ENCODE measurements around the gene CSTB. TPM values are rescaled to one million over a fixed set of nuclear protein-coding genes. Genes with fewer than 3 reads are reported as not detected.

Gene CSTB
- total RNA-seq, 2 donors from 2014 or later = 22.0 to 26.0 TPM

DNA sequence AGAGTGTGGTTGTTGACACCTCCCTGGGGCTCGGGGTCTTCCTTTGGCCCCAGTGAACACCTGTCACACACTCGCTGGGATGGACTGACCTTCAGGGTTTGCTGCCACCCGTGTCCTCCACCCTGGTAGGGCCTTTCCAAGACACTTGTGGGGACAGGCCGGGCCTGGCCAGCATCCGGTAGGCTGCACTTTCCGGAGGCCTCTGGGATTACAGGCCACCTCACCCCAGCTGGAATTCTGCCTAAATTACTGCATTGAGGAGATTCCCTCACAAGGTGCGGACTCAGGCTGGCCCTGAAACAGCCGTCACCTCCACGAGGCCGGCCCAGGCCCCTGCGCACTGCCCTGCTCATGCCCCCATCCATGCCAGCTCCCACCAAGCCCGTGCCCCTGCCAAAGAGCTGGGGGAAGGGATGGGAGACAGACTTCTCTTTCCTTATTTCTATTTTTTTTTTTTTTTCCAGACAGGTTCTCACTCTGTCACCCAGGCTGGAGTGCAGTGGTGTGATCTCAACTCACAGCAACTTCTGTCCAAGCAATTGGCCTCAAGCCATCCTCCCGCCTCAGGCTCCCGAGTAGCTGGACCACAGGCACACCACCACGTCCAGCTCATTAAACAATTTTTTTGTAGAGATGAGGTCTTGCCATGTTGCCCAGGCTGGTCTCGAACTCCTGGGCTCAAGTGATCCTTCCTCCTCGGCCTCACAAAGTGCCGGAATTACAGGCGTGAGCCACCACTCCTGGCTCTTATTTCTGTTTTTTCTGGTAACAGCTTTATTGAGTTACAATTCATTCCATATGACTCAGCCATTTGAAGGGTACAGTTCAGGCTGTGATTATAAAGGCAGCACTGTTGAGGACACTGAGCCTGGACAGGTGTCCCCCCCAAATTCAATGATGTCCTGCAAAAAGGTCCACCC lies 11.3 kb downstream of the CSTB start:
- Mint-ChIP-seq H3K27ac (no peak overlapping the region), H3K36me3 (ENCODE audit: low read depth) (no peaks in the 10 kb centered on the region), H3K4me1 (no peaks in the 10 kb centered on the region), H3K27me3 (no peaks in the 10 kb centered on the region), H3K4me3 (no peak overlapping the region)
- DNase-seq = no peak
- no peak for ATAC-seq
- no peaks in the 10 kb centered on the region for H3K9me3 ChIP-seq (ENCODE audit: control insufficient read depth, low read length, poor library complexity, severe bottlenecking)

DNA sequence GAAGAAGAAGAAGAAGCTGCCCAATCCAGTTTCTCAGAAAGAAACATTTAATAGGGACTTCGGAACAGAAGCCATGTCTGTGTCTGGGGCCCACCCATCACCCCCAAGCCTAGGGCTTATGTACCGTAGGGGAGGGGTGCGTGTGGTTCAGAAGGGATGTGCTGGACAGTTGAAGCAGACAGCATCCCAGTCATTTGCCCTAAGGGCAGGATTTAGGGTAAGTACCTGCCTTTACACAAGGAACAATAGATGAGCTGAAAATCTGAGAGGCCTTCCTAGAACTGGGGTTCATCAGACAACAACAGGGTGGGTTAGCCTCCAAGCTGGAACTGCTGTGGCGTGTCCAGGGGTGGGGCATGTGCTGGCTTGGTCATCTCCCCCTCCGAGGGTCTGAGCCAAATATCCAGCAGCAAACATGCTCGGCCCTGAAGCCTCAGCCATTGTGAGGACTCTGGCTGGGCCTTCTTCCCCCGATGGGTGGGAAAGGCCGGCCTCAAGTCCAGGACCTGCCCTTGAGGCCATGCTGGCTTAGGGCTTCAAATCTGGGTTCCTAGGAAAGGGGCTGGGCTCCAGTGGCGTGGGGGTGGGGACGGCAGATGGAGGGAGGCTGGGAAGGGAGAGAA lies 12.1 kb downstream of the CSTB start:
- ATAC-seq (no peak), DNase-seq (no peak)
- Mint-ChIP-seq H3K36me3 (ENCODE audit: low read depth) (no peaks in the 10 kb centered on the region), H3K4me3 (no peak overlapping the region), H3K4me1 (no peaks in the 10 kb centered on the region), H3K27ac (no peak overlapping the region), H3K27me3 (no peaks in the 10 kb centered on the region)
- H3K9me3 ChIP-seq (ENCODE audit: control insufficient read depth, low read length, poor library complexity, severe bottlenecking) = no peaks in the 10 kb centered on the region

DNA sequence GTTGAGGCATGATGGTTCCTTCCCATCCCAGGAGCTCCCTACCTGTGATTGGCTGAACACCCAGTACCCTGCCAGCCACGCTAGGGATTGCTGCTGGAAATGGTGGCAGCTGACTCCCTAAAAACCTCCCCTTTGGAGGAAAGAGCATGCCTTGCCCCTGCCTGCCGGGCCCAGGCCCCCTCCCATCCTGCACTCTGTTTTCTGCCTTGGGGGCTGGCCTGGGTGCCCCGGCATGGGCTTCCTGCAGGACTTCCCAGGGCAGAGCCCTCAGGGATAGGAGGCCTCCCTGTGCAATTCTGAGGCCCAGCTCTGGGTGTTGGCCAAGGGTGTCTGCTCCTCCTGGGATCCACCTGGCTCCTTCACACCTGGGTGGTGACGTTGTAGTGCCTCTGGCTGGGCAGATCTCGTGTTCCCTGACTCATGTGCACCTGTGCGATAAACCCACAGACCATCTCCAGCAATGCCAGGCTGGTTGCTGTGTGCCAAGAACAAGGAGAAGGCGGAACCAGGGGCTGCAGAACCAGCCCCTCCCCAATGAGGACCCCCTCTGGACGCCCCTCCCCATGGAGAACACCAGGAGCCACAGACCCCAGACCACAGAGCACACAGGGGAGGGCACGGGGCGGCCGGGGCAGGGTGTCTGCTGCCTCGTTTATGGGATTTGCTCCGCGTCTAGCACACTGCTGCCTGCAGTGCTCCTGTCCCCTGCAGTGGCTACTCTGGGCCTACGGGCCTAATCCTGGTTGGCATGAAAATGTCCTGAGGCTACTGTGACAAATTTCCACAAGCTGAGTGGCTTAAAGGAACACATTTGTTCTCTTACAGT lies 13.6 kb downstream of the CSTB start:
- Mint-ChIP-seq H3K27ac (no peak overlapping the region), H3K36me3 (ENCODE audit: low read depth) (no peaks in the 10 kb centered on the region), H3K4me3 (no peak overlapping the region), H3K27me3 (no peaks in the 10 kb centered on the region), H3K4me1 (no peaks in the 10 kb centered on the region)
- H3K9me3 ChIP-seq (ENCODE audit: control insufficient read depth, low read length, poor library complexity, severe bottlenecking) = no peaks in the 10 kb centered on the region
- ATAC-seq (no peak), DNase-seq (no peak)

DNA sequence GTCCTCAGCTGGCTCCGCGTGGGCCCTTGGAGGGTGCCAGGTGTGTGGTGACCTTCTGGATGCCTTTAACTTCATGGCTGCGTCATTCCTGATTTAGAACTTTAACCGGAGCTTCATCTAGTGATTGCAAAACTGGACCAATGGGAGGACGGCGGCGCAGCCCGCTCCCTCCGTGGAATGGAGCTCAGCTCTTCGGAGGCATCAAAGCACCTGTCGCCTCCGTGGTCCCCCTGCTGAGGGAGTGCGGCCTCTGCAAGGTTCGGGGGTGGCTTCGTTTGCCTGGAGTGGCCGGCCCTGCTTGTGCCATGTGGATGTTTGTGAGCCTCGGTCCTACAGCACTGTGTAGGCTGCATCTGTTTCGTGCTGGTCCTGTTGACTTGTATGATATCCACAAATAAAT lies 14.2 kb downstream of the CSTB start:
- ATAC-seq = no peak
- DNase-seq = no peak
- H3K4me3 Mint-ChIP-seq = no peak overlapping the region

DNA sequence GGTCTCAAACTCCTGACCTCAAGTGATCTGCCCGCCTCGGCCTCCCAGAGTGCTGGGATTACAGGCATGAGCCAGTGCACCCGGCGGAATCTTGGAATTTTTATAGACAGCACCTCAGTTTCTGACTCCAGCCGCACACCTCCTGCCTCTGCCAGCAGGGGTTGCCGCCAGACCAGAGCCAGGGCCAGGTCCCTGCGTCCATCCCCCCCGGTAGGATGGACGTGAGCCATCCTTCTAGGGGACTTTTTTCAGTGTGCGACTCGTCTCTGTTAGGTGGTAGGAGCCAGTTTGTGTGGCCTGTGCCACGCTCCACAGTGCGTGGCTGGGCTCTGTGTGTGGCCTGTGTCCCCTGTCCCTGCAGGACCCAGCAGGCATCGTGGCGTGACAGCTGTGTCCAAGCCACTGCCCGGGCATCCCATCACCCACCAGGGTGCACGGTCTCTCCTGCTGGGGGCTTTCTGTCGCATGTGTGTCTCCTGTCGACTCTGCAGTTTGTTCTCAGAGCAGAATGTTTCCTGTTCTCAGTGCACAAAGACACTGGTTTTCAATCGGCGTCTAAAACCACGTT lies 15.6 kb downstream of the CSTB start:
- Mint-ChIP-seq H3K4me3 (no peak overlapping the region), H3K4me1 (no peaks in the 10 kb centered on the region), H3K36me3 (ENCODE audit: low read depth) (peaks cover 2% of the 10 kb centered on the region), H3K27me3 (no peaks in the 10 kb centered on the region), H3K27ac (no peak overlapping the region)
- H3K9me3 ChIP-seq (ENCODE audit: control insufficient read depth, low read length, poor library complexity, severe bottlenecking) = no peaks in the 10 kb centered on the region
- ATAC-seq = no peak
- DNase-seq = no peak

More for the DNA sequence above, 14.2 kb downstream of the CSTB start:
- Mint-ChIP-seq H3K27me3 (no peaks in the 10 kb centered on the region), H3K27ac (no peak overlapping the region), H3K4me1 (no peaks in the 10 kb centered on the region), H3K36me3 (ENCODE audit: low read depth) (no peaks in the 10 kb centered on the region)
- H3K9me3 ChIP-seq (ENCODE audit: control insufficient read depth, low read length, poor library complexity, severe bottlenecking) = no peaks in the 10 kb centered on the region

DNA sequence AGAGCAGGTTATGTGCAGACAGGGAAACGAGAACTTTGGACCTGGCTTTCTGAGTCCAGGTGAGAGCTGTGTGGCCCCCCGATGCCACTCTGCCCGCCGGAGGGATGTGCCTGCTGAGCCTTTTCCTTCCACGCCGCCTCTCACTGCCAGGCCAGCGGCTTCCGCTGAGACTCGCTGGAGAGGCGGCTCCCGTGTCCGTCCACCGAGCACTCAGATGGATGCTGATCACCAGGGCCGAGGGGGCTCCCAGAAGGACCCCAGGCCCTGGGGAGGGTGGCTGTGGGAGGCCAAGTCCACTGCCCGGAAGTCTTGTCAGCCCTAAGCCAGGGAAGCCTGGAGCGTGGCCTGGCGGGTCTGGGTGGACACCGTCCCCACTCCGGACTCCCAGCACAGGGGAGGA lies 16.5 kb downstream of the CSTB start:
- peaks cover 2% of the 10 kb centered on the region for H3K36me3 Mint-ChIP-seq (ENCODE audit: low read depth)
- H3K27ac Mint-ChIP-seq = peak overlapping the region; percentile 53
- DNase-seq (no peak), ATAC-seq (no peak)
- no peaks in the 10 kb centered on the region for H3K4me1 Mint-ChIP-seq
- no peaks in the 10 kb centered on the region for H3K9me3 ChIP-seq (ENCODE audit: control insufficient read depth, low read length, poor library complexity, severe bottlenecking)
- no peak overlapping the region for H3K4me3 Mint-ChIP-seq
- no peaks in the 10 kb centered on the region for H3K27me3 Mint-ChIP-seq

DNA sequence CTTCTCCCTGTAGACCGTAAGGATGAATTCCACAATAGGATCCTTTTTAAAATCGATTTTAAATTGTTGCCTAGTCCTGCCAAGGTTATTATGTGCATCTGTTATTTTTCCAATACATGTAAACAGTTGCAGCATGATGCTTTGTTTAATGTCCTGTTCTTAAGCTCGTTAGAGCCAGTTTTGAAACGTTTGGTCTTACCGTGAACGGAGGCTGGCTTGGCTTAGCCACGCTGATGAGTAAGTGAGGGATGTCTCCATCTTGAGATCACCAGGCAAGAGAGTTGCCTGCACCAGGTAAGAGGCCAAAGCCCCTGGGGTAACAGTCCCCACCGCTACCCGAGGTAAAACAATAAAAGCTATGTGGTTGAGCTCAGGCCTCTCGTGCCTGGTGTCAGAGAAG lies 17.3 kb downstream of the CSTB start:
- ATAC-seq = no peak
- Mint-ChIP-seq H3K36me3 (ENCODE audit: low read depth) (peaks cover 2% of the 10 kb centered on the region), H3K27ac (peak overlapping the region; percentile 53), H3K27me3 (no peaks in the 10 kb centered on the region), H3K4me1 (no peaks in the 10 kb centered on the region), H3K4me3 (no peak overlapping the region)
- no peaks in the 10 kb centered on the region for H3K9me3 ChIP-seq (ENCODE audit: control insufficient read depth, low read length, poor library complexity, severe bottlenecking)
- no peak for DNase-seq

DNA sequence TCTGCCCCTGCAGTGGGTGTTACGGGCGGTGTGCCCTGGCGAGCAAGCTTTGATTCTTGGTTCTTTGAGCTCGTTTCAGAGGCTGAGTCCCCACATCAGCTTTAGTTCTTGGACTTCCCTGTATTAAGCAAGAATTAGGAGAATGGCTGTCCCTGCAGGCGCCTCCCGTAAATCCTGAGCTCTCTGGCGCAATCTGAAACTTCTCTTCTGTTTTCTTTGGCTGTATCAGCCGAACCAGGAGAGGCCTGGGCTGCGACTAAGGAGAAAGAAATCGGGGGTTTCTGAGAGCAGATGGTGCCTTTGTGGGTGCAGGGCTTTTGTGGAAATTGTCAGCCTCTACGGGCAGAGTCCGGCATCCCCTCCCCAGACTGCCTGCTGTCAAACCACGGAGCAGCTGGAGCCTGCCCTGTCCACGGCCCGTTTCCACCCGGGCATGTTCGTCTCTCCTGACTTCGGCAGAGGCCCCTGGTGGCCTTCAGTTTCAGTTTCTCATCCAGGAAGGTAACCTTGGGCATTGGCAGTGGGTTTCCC lies 17.9 kb downstream of the CSTB start:
- H3K4me1 Mint-ChIP-seq = no peaks in the 10 kb centered on the region
- ATAC-seq = no peak
- no peak overlapping the region for H3K27ac Mint-ChIP-seq

DNA sequence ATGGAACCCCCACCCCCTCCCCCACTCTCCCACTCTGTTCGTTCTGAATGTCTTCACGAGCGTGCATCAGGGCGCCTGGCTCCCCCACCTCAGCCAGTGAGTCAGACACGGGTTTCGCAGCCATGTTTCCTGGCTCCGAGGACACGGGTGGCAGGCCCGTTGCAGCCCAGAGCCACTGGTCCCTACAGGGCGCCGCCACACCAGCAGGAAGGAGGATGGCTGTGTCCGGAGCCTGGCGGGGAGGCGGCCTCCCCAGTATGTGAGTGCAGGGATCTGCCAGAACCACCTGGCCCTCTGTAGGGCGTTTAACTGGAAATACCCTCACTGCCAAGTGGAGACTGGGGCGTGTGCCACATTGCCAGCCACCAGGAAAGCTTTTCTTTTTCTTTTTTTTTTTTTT lies 18.5 kb downstream of the CSTB start:
- no peaks in the 10 kb centered on the region for H3K9me3 ChIP-seq (ENCODE audit: control insufficient read depth, low read length, poor library complexity, severe bottlenecking)
- H3K4me1 Mint-ChIP-seq = no peaks in the 10 kb centered on the region
- no peaks in the 10 kb centered on the region for H3K27me3 Mint-ChIP-seq
- DNase-seq (no peak), ATAC-seq (no peak)
- H3K4me3 Mint-ChIP-seq = peak overlapping the region; percentile 59
- no peak overlapping the region for H3K27ac Mint-ChIP-seq
- peaks cover 2% of the 10 kb centered on the region for H3K36me3 Mint-ChIP-seq (ENCODE audit: low read depth)

More for the DNA sequence above, 17.9 kb downstream of the CSTB start:
- H3K9me3 ChIP-seq (ENCODE audit: control insufficient read depth, low read length, poor library complexity, severe bottlenecking) = no peaks in the 10 kb centered on the region
- no peak for DNase-seq
- H3K27me3 Mint-ChIP-seq = no peaks in the 10 kb centered on the region
- H3K4me3 Mint-ChIP-seq = no peak overlapping the region
- H3K36me3 Mint-ChIP-seq (ENCODE audit: low read depth) = peaks cover 2% of the 10 kb centered on the region

DNA sequence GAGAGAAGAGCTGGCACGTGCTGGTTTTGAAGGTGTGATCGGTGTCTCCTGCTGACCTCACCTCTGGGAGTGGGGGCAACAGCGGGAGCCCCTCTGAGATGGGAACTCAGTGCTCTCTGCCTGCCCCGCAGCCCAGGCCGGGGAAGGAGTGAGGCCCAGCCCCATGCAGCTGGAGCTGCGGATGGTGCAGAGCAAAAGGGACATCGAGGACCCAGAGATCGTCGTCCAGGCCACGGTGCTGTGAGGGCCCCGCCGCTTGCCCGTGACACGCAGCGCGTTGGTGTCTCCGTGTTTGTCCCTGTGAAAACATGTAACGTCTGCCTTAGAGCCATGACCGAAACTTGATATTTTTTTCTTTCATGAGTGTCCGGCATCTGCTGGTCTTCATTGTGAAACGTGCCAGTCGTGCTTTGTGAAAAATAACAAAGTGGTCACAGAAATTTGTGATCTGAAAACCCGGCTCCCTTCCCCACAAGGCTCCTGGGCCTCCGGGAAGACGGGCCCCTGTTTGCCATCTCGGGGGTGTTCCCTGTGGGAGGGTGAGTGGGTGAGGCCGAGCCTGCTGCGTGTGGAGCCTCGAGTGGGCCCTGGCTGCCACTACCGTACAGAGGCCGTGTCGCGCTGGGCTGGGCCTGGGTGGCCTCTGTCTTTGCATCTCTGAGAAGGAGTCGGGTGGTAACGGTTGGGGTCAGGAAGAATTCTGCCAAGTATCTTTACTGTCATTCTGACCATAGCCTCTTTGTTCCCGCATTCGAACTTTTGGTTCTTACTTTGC lies 20.1 kb downstream of the CSTB start:
- no peaks in the 10 kb centered on the region for H3K9me3 ChIP-seq (ENCODE audit: control insufficient read depth, low read length, poor library complexity, severe bottlenecking)
- DNase-seq (no peak), ATAC-seq (no peak)
- no peak overlapping the region for H3K4me3 Mint-ChIP-seq
- peaks cover 2% of the 10 kb centered on the region for H3K36me3 Mint-ChIP-seq (ENCODE audit: low read depth)
- H3K27me3 Mint-ChIP-seq = no peaks in the 10 kb centered on the region
- no peak overlapping the region for H3K27ac Mint-ChIP-seq
- H3K4me1 Mint-ChIP-seq = no peaks in the 10 kb centered on the region

DNA sequence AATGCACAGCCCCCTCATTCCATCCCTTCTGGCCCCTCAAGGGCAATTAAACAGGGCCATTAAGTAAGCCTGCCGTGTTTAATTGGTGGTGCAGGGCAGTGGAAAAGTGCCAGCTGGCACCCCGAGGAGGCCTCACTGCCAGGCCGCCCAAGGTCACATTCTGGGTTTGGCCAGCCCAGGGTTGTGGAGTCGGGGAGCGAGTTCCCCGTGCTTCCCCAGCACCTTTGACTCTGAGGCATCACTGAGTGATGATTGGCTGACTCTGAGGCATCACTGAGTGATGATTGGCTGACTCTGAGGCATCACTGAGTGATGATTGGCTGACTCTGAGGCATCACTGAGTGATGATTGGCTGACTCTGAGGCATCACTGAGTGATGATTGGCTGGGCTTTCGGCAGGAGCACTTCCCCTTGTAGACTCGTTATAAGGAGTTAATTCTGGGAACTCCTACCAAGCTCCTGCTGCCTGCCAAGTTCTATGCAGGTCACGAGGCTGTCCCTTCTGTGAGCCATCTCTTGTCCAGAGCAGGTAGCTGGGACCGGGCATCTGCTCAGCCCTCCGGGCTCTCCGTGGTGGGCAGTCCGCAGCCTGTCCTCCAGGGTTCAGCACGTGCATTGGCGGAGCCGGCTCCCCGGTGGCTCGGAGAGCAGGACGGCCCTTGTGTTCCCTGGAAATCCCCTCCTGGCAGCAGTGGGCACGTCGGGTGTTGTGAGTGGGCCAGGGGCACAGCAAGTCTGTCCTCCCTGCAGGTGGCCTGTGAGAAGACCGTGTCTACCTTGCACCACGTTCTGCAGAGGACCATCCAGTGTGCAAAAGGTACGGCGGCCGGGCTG lies 20.9 kb downstream of the CSTB start:
- peaks cover 4% of the 10 kb centered on the region for H3K36me3 Mint-ChIP-seq (ENCODE audit: low read depth)

DNA sequence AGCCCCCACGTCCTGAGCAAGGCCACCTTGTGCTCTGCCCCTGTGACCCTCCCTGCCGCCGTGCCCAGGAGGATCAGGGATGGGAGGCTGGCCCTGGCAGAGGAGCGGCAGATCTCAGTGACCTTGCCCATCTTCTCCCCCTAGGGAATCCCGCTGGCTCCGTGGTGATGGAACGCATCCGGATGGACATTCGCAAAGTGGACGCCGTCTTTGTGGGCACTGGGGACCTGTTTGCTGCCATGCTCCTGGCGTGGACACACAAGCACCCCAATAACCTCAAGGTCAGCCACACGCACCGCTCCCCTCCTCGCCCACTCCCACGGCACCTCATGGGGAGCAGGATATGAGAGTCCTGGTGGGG lies 22.7 kb downstream of the CSTB start:
- DNase-seq (no peak), ATAC-seq (no peak)
- Mint-ChIP-seq H3K4me3 (no peak overlapping the region), H3K36me3 (ENCODE audit: low read depth) (peaks cover 4% of the 10 kb centered on the region), H3K27me3 (no peaks in the 10 kb centered on the region), H3K4me1 (no peaks in the 10 kb centered on the region), H3K27ac (no peak overlapping the region)
- no peaks in the 10 kb centered on the region for H3K9me3 ChIP-seq (ENCODE audit: control insufficient read depth, low read length, poor library complexity, severe bottlenecking)

More for the DNA sequence above, 20.9 kb downstream of the CSTB start:
- Mint-ChIP-seq H3K4me1 (no peaks in the 10 kb centered on the region), H3K4me3 (no peak overlapping the region), H3K27me3 (no peaks in the 10 kb centered on the region), H3K27ac (no peak overlapping the region)
- DNase-seq (no peak), ATAC-seq (no peak)
- no peaks in the 10 kb centered on the region for H3K9me3 ChIP-seq (ENCODE audit: control insufficient read depth, low read length, poor library complexity, severe bottlenecking)

All from T-helper 17 cell (primary cell).